GM12878 (cell line): ENCODE measurements around the gene PLCB4. TPM values are rescaled to one million over a fixed set of nuclear protein-coding genes. Genes with fewer than 3 reads are reported as not detected.

Experiments used
- ATAC-seq: fragments of 200-7000 bp; cut with Tn5 transposase; 3 replicates; pipeline ENCODE4 v1.9.1; 2020; ENCODE audit warnings: mild to moderate bottlenecking, moderate library complexity
- BruUV-seq: library from RNA; stranded (reverse); fragments of 400-500 nt; replicated peaks from 2 replicates; lab custom pipeline; 2021; lab: Mats Ljungman, UMichigan
- CTCF ChIA-PET: fragments of 300-600 bp; sonication (Branson Sonifier 250); formaldehyde crosslinking; extraction: SDS; loops from one replicate; lab custom pipeline; 2021; ENCODE audit warnings: inconsistent platforms; lab: Yijun Ruan, JAX
- POLR2A ChIA-PET: fragments of 350-600 bp; formaldehyde crosslinking; extraction: SDS; loops from one replicate; lab custom pipeline; 2021; ENCODE audit warnings: inconsistent platforms; lab: Charles Lee
- RAD21 ChIA-PET: fragments of 300-600 bp; sonication (Branson Sonifier 250); formaldehyde crosslinking; loops from one replicate; lab custom pipeline; 2023; ENCODE audit warnings: antibody characterized with exemption; ENCODE audit not compliant: unreplicated experiment; lab: Charles Lee
- SMC1A ChIA-PET: fragments of 300-600 bp; sonication (Branson Sonifier 250); formaldehyde crosslinking; loops from one replicate; lab custom pipeline; 2023; ENCODE audit not compliant: unreplicated experiment, uncharacterized antibody; lab: Charles Lee
- DNase-seq: peaks from one replicate; pipeline ENCODE4 v3.0.0-alpha.2; 2011; ENCODE audit warnings: low read depth, low spot score
- FAIRE-seq: peaks from 3 replicates; lab custom pipeline; 2011; peaks lifted over from hg19 to GRCh38; lab: Jason Lieb, UNC
- H2AFZ ChIP-seq: 2 replicates; pipeline ENCODE4 v1.6.0; 2011; ENCODE audit warnings: low read depth, low read length, control low read depth; ENCODE audit not compliant: control insufficient read depth
- H3K27ac ChIP-seq: 2 replicates; pipeline ENCODE4 v1.5.1; 2011; ENCODE audit warnings: control low read depth; ENCODE audit not compliant: control insufficient read depth, insufficient read depth
- H3K27me3 ChIP-seq, 2 experiments: replicated peaks in 1 of 2; 2 replicates each; pipeline versions ENCODE4 v1.6.0 to v1.6.1; 2011; ENCODE audit warnings: low read length in 1 of 2; ENCODE audit not compliant: control insufficient read depth in 2 of 2, insufficient read depth in 2 of 2
- H3K36me3 ChIP-seq, 2 experiments: 2 replicates each; pipeline ENCODE4 v1.5.1; 2011; ENCODE audit warnings: low read length in 1 of 2; ENCODE audit not compliant: control insufficient read depth in 2 of 2, insufficient read depth in 2 of 2
- H3K4me1 ChIP-seq: 2 replicates; pipeline ENCODE4 v1.6.1; 2011; ENCODE audit warnings: mild to moderate bottlenecking, low read length, moderate library complexity, mixed read lengths; ENCODE audit not compliant: control insufficient read depth, insufficient read depth
- H3K4me2 ChIP-seq: 2 replicates; pipeline ENCODE4 v1.6.0; 2011; ENCODE audit warnings: control low read depth; ENCODE audit not compliant: control insufficient read depth, insufficient read depth
- H3K4me3 ChIP-seq: fragments of 200-600 bp; sonication (generic); 2 replicates; pipeline ENCODE4 v1.5.1; 2016
- H3K79me2 ChIP-seq: 2 replicates; pipeline ENCODE4 v1.6.0; 2011; ENCODE audit warnings: low read length; ENCODE audit not compliant: control insufficient read depth, insufficient read depth
- H3K9ac ChIP-seq: 2 replicates; pipeline ENCODE4 v1.8.0; 2011; ENCODE audit warnings: low read length, control low read depth, mixed read lengths; ENCODE audit not compliant: control insufficient read depth, insufficient read depth
- H3K9me3 ChIP-seq: replicated peaks from 3 replicates; pipeline ENCODE4 v1.5.1; 2011; ENCODE audit warnings: mild to moderate bottlenecking, low read length; ENCODE audit not compliant: control insufficient read depth, insufficient read depth
- H4K20me1 ChIP-seq: 2 replicates; pipeline ENCODE4 v1.6.0; 2011; ENCODE audit not compliant: control insufficient read depth, insufficient read depth
- HCFC1 ChIP-seq: fragments of 150-350 bp; IDR thresholded peaks from 2 replicates; pipeline ENCODE4 v1.6.1; 2014; ENCODE audit warnings: low read length
- HDGF ChIP-seq: fragments of 450-650 bp; IDR thresholded peaks from 2 replicates; pipeline ENCODE4 v1.6.1; 2016; ENCODE audit warnings: antibody characterized with exemption
- KLF5 ChIP-seq: fragments of 450-650 bp; IDR thresholded peaks from 2 replicates; pipeline ENCODE4 v1.6.1; 2014; ENCODE audit warnings: mild to moderate bottlenecking; ENCODE audit not compliant: partially characterized antibody
- NFXL1 ChIP-seq: fragments of 450-650 bp; IDR thresholded peaks from 2 replicates; pipeline ENCODE4 v1.6.1; 2017; ENCODE audit warnings: antibody characterized with exemption, mild to moderate bottlenecking, borderline replicate concordance
- NFYA ChIP-seq: IDR thresholded peaks from 2 replicates; pipeline ENCODE4 v1.6.1; 2011; ENCODE audit warnings: low read depth, mild to moderate bottlenecking, low read length, improper control_type of control experiment, borderline replicate concordance
- RAD21 ChIP-seq: IDR thresholded peaks from 2 replicates; pipeline ENCODE4 v1.6.1; 2011; ENCODE audit warnings: mild to moderate bottlenecking, low read depth, low read length, moderate library complexity; ENCODE audit not compliant: insufficient read depth
- RAD51 ChIP-seq: fragments of 450-650 bp; IDR thresholded peaks from 2 replicates; pipeline ENCODE4 v1.6.1; 2016; ENCODE audit warnings: moderate library complexity, mild to moderate bottlenecking, inconsistent platforms
- SIN3A ChIP-seq: IDR thresholded peaks from 2 replicates; pipeline ENCODE4 v1.6.1; 2012; ENCODE audit warnings: low read depth, low read length, improper control_type of control experiment
- TCF12 ChIP-seq: IDR thresholded peaks from 2 replicates; pipeline ENCODE4 v1.6.1; 2011; ENCODE audit warnings: low read depth, mild to moderate bottlenecking, low read length
- ZNF274 ChIP-seq: IDR thresholded peaks from one replicate; pipeline ENCODE4 v1.8.0; 2011; ENCODE audit not compliant: insufficient read length, insufficient read depth
- WGBS: methylation state at CpG from one replicate; pipeline ENCODE4 v1.1.6; 2016; ENCODE audit warnings: low lambda C conversion rate; ENCODE audit not compliant: insufficient replicate concordance, insufficient coverage; ENCODE audit errors: missing lambda C conversion rate; 5-methylcytosine and 5-hydroxymethylcytosine counted together
- in situ Hi-C: fragments of 300-500 bp; cut with MboI; formaldehyde crosslinking; loops from 9 replicates; pipeline ENCODE4 v1.14.3; 2018; ENCODE audit warnings: mixed read lengths
- intact Hi-C: fragments of 100-400 bp; cut with micrococcal nuclease; formaldehyde crosslinking; loops from one replicate; pipeline ENCODE4 v1.14.2; 2022; ENCODE audit not compliant: unreplicated experiment
- polyA plus RNA-seq, 11 experiments: library from polyadenylated mRNA; depleted of rRNA in 4 of 11; unstranded in 6 of 11; stranded (reverse) in 5 of 11; fragments of >200 nt; fragmentation: Nextera tagmentation in 4 of 11; fragmentation: Illumina TruSeq in 1 of 11; extraction: Ambion mirVana in 4 of 11; extraction: Trizol in 1 of 11; gene quantifications; 1 replicate in 1 of 11; 2 replicates in 10 of 11; pipeline versions ENCODE4 v1.2.1 to v1.2.3, GENCODE V29; 2011 to 2016; ENCODE audit warnings: inconsistent platforms in 2 of 11, missing spikeins in 2 of 11, low read depth in 1 of 11
- total RNA-seq, 4 experiments: library from RNA; depleted of rRNA in 3 of 4; stranded (reverse); fragments of >200 nt in 3 of 4; fragmentation: Illumina TruSeq in 1 of 4; extraction: Trizol in 1 of 4; gene quantifications; 2 replicates each; pipeline versions ENCODE4 v1.2.1 to v1.2.3, GENCODE V29; 2013 to 2021
- TF ChIP-seq, protein P1 (sequence below): fragments of 450-650 bp; IDR thresholded peaks from 2 replicates; pipeline ENCODE4 v1.6.1; 2017; ENCODE audit warnings: low read depth, mild to moderate bottlenecking, moderate library complexity
- TF ChIP-seq, protein P2 (sequence below): fragments of 450-650 bp; IDR thresholded peaks from 2 replicates; pipeline ENCODE4 v1.6.1; 2018; ENCODE audit warnings: mild to moderate bottlenecking, low read depth, moderate library complexity; ENCODE audit not compliant: partially characterized antibody
- TF ChIP-seq, protein P3 (sequence below): fragments of 450-650 bp; IDR thresholded peaks from 2 replicates; pipeline ENCODE4 v1.6.1; 2016; ENCODE audit warnings: mild to moderate bottlenecking, moderate library complexity, borderline replicate concordance

PLCB4 gene
- total and polyA plus RNA-seq, 10 of the 15 experiments (the other 5 are each of a cell fraction or from before 2014, with no cell fraction given) = not detected

- SMC1A ChIA-PET = no interaction called here
- WGBS = 0% methylated on average over 3 of the region's 3 CpGs
- H3K36me3 ChIP-seq = no peaks in the 10 kb centered on the region
- no peak overlapping the region for H3K4me3 ChIP-seq
- BruUV-seq = no TSS peak
- CTCF ChIA-PET = no interaction called here
- H3K4me2 ChIP-seq = no peak overlapping the region
- H3K9ac ChIP-seq = no peak overlapping the region
- no peaks in the 10 kb centered on the region for H3K27me3 ChIP-seq
- in situ Hi-C loops = no loop called here
- FAIRE-seq (no peak), DNase-seq (no peak), ATAC-seq (no peak)
- H4K20me1 ChIP-seq = no peaks in the 10 kb centered on the region
- POLR2A ChIA-PET = no interaction called here
- H3K4me1 ChIP-seq = no peaks in the 10 kb centered on the region
- intact Hi-C loops = no loop called here
- RAD21 ChIA-PET = no interaction called here
- no peak overlapping the region for H2AFZ ChIP-seq
- no peaks in the 10 kb centered on the region for H3K79me2 ChIP-seq
- H3K9me3 ChIP-seq = no peaks in the 10 kb centered on the region
- no peak overlapping the region for H3K27ac ChIP-seq
- TF ChIP-seq, protein P1, sequence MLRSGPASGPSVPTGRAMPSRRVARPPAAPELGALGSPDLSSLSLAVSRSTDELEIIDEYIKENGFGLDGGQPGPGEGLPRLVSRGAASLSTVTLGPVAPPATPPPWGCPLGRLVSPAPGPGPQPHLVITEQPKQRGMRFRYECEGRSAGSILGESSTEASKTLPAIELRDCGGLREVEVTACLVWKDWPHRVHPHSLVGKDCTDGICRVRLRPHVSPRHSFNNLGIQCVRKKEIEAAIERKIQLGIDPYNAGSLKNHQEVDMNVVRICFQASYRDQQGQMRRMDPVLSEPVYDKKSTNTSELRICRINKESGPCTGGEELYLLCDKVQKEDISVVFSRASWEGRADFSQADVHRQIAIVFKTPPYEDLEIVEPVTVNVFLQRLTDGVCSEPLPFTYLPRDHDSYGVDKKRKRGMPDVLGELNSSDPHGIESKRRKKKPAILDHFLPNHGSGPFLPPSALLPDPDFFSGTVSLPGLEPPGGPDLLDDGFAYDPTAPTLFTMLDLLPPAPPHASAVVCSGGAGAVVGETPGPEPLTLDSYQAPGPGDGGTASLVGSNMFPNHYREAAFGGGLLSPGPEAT = no peak
- TF ChIP-seq RAD21 (no peak), HCFC1 (no peak), NFYA (no peak), ZNF274 (no peak), HDGF (no peak), NFXL1 (no peak), RAD51 (no peak), KLF5 (no peak), SIN3A (no peak), TCF12 (no peak)
- TF ChIP-seq, protein P2, sequence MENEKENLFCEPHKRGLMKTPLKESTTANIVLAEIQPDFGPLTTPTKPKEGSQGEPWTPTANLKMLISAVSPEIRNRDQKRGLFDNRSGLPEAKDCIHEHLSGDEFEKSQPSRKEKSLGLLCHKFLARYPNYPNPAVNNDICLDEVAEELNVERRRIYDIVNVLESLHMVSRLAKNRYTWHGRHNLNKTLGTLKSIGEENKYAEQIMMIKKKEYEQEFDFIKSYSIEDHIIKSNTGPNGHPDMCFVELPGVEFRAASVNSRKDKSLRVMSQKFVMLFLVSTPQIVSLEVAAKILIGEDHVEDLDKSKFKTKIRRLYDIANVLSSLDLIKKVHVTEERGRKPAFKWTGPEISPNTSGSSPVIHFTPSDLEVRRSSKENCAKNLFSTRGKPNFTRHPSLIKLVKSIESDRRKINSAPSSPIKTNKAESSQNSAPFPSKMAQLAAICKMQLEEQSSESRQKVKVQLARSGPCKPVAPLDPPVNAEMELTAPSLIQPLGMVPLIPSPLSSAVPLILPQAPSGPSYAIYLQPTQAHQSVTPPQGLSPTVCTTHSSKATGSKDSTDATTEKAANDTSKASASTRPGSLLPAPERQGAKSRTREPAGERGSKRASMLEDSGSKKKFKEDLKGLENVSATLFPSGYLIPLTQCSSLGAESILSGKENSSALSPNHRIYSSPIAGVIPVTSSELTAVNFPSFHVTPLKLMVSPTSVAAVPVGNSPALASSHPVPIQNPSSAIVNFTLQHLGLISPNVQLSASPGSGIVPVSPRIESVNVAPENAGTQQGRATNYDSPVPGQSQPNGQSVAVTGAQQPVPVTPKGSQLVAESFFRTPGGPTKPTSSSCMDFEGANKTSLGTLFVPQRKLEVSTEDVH = no peak
- TF ChIP-seq, protein P3, sequence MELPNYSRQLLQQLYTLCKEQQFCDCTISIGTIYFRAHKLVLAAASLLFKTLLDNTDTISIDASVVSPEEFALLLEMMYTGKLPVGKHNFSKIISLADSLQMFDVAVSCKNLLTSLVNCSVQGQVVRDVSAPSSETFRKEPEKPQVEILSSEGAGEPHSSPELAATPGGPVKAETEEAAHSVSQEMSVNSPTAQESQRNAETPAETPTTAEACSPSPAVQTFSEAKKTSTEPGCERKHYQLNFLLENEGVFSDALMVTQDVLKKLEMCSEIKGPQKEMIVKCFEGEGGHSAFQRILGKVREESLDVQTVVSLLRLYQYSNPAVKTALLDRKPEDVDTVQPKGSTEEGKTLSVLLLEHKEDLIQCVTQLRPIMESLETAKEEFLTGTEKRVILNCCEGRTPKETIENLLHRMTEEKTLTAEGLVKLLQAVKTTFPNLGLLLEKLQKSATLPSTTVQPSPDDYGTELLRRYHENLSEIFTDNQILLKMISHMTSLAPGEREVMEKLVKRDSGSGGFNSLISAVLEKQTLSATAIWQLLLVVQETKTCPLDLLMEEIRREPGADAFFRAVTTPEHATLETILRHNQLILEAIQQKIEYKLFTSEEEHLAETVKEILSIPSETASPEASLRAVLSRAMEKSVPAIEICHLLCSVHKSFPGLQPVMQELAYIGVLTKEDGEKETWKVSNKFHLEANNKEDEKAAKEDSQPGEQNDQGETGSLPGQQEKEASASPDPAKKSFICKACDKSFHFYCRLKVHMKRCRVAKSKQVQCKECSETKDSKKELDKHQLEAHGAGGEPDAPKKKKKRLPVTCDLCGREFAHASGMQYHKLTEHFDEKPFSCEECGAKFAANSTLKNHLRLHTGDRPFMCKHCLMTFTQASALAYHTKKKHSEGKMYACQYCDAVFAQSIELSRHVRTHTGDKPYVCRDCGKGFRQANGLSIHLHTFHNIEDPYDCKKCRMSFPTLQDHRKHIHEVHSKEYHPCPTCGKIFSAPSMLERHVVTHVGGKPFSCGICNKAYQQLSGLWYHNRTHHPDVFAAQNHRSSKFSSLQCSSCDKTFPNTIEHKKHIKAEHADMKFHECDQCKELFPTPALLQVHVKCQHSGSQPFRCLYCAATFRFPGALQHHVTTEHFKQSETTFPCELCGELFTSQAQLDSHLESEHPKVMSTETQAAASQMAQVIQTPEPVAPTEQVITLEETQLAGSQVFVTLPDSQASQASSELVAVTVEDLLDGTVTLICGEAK = no peak
These were observed 264.0 kb downstream of the PLCB4 start for GRCh38 chr20:9332791-9333479.
